22Rv1 (cell line): ENCODE results near the gene GPX4.

ENCODE experiments used
- CTCF ChIP-seq: fragments of 450-650 bp; IDR thresholded peaks from 2 replicates; pipeline ENCODE4 v1.5.1; 2017; ENCODE audit warnings: mild to moderate bottlenecking
- ZFX ChIP-seq: fragments of 450-650 bp; IDR thresholded peaks from 2 replicates; pipeline ENCODE4 v1.6.1; 2017; ENCODE audit warnings: antibody characterized with exemption, borderline replicate concordance

GRCh38 chr19:1132552-1133383, 29.0 kb downstream of the GPX4 start:
- TF ChIP-seq CTCF (no peak), ZFX (no peak)
